Measurements from ENCODE around the gene MAD2L1.

- TF ChIP-seq CTCF (IDR thresholded peaks at IDR 0.05; ENCODE audit: low read length) (no peak), EZH2 (optimal IDR thresholded peaks at IDR 0.05; ENCODE audit: low read depth, low read length) (no peak)
Measured at GRCh38 chr4:120037411-120037810, 29.2 kb downstream of the MAD2L1 start.

Measured in MM.1S (cell line).